HepG2 (cell line): ENCODE measurements around the gene SEMA3G. TPM values are rescaled to one million over a fixed set of nuclear protein-coding genes. Genes with fewer than 3 reads are reported as not detected.
A peak's percentile ranks its signal among the peaks of the same experiment; 100 is the strongest.

ENCODE experiments used
- CREBL2 ChIP-seq: sonication (generic); formaldehyde crosslinking; IDR thresholded peaks from 2 replicates; pipeline ENCODE4 v1.8.1; 2023; ENCODE audit warnings: missing genetic modification reagents, mild to moderate bottlenecking, borderline replicate concordance
- EEA1 ChIP-seq: sonication (generic); formaldehyde crosslinking; IDR thresholded peaks from 2 replicates; pipeline ENCODE4 v1.5.1; 2020; ENCODE audit warnings: mild to moderate bottlenecking, missing genetic modification reagents, borderline replicate concordance
- FLYWCH1 ChIP-seq: sonication (generic); formaldehyde crosslinking; IDR thresholded peaks from 2 replicates; pipeline ENCODE4 v1.8.1; 2023; ENCODE audit warnings: mild to moderate bottlenecking, missing genetic modification reagents
- IKZF1 ChIP-seq: fragments of 450-650 bp; IDR thresholded peaks from 2 replicates; pipeline ENCODE4 v1.7.1; 2016
- KDM2A ChIP-seq: sonication (generic); formaldehyde crosslinking; IDR thresholded peaks from 2 replicates; pipeline ENCODE4 v1.4.0; 2020; ENCODE audit warnings: low read depth, missing genetic modification reagents, borderline replicate concordance
- NFKB2 ChIP-seq: sonication (generic); formaldehyde crosslinking; IDR thresholded peaks from 2 replicates; pipeline ENCODE4 v1.4.0; 2020; ENCODE audit warnings: missing genetic modification reagents, borderline replicate concordance
- RXRA ChIP-seq: sonication (generic); formaldehyde crosslinking; IDR thresholded peaks from 2 replicates; pipeline ENCODE4 v1.5.1; 2020; ENCODE audit warnings: missing genetic modification reagents
- SIX1 ChIP-seq: sonication (generic); formaldehyde crosslinking; IDR thresholded peaks from 2 replicates; pipeline ENCODE4 v1.4.0; 2020; ENCODE audit warnings: missing genetic modification reagents, borderline replicate concordance
- SRSF1 ChIP-seq: fragments of 200-400 bp; formaldehyde crosslinking; optimal IDR thresholded peaks from 2 replicates; pipeline ENCODE3; 2017; ENCODE audit warnings: mild to moderate bottlenecking, low read depth, low read length, moderate library complexity
- ZBTB26 ChIP-seq: IDR thresholded peaks from 2 replicates; pipeline ENCODE4 v1.6.1; 2016; ENCODE audit warnings: missing compliant biosample characterization, missing genetic modification reagents, borderline replicate concordance
- ZNF335 ChIP-seq: sonication (generic); formaldehyde crosslinking; IDR thresholded peaks from 2 replicates; pipeline ENCODE4 v1.4.0; 2020; ENCODE audit warnings: missing genetic modification reagents
- ZNF407 ChIP-seq: sonication (generic); formaldehyde crosslinking; IDR thresholded peaks from one replicate; pipeline ENCODE4 v1.5.1; 2020; ENCODE audit warnings: mild to moderate bottlenecking, missing genetic modification reagents; ENCODE audit errors: not compliant biosample characterization
- ZNF543 ChIP-seq: sonication (generic); formaldehyde crosslinking; IDR thresholded peaks from 2 replicates; pipeline ENCODE4 v1.4.0; 2020; ENCODE audit warnings: mild to moderate bottlenecking, missing genetic modification reagents
- ZNF562 ChIP-seq: sonication (generic); formaldehyde crosslinking; IDR thresholded peaks from 2 replicates; pipeline ENCODE4 v1.8.0; 2022; ENCODE audit warnings: missing genetic modification reagents, borderline replicate concordance
- ZNF572 ChIP-seq: sonication (generic); formaldehyde crosslinking; IDR thresholded peaks from 2 replicates; pipeline ENCODE4 v1.5.1; 2020; ENCODE audit warnings: mild to moderate bottlenecking, missing genetic modification reagents
- ZNF713 ChIP-seq: sonication (generic); formaldehyde crosslinking; IDR thresholded peaks from 2 replicates; pipeline ENCODE4 v1.4.0; 2020; ENCODE audit warnings: mild to moderate bottlenecking, missing genetic modification reagents
- ZNF777 ChIP-seq: sonication (generic); formaldehyde crosslinking; IDR thresholded peaks from 2 replicates; pipeline ENCODE4 v1.4.0; 2020; ENCODE audit warnings: missing genetic modification reagents
- polyA plus RNA-seq, 8 experiments: library from polyadenylated mRNA; depleted of rRNA in 3 of 8; stranded (reverse) in 7 of 8; unstranded in 1 of 8; fragments of >200 nt; fragmentation: Illumina TruSeq in 4 of 8; extraction: Trizol in 4 of 8; gene quantifications; 2 replicates each; pipeline versions ENCODE4 v1.2.1 to v1.2.3, GENCODE V29; 2011 to 2016; ENCODE audit warnings: low read depth in 4 of 8, missing spikeins in 1 of 8, mixed read lengths in 1 of 8; ENCODE audit not compliant: insufficient read depth in 1 of 8
- total RNA-seq, 5 experiments: library from RNA; depleted of rRNA; stranded (reverse); fragments of >200 nt; fragmentation: Illumina TruSeq; extraction: Trizol; gene quantifications; 2 replicates each; pipeline ENCODE4 v1.2.3, GENCODE V29; 2016; ENCODE audit warnings: low read depth in 1 of 5

Gene SEMA3G
- total and polyA plus RNA-seq, 2 of the 13 experiments (the other 11 are each of a cell fraction or from before 2014, with no cell fraction given), result 6.1 to 8.3 TPM

- peak; percentile 31 for TF ChIP-seq ZNF407 (CRISPR knock-in tag)
- no peak for TF ChIP-seq RXRA (CRISPR knock-in tag)
- TF ChIP-seq ZNF335 (CRISPR knock-in tag), result peak; percentile 65; the same call in 1 of the 2 replicates
- no peak for TF ChIP-seq IKZF1
- TF ChIP-seq NFKB2, result peak; percentile 18; the same call in 1 of the 2 replicates
- no peak; the same call in 1 of the 2 replicates for TF ChIP-seq KDM2A
- TF ChIP-seq SIX1 (CRISPR knock-in tag), result no peak
- 0 out of 2 replicates have a peak, but pooled peaks have one; percentile 48 for TF ChIP-seq ZBTB26 (CRISPR knock-in tag)
- TF ChIP-seq CREBL2 (CRISPR knock-in tag), result no peak
- TF ChIP-seq ZNF777 (CRISPR knock-in tag), result no peak
- TF ChIP-seq ZNF543 (CRISPR knock-in tag), result no peak
- TF ChIP-seq ZNF562 (CRISPR knock-in tag), result no peak
- TF ChIP-seq ZNF713, result no peak
- TF ChIP-seq ZNF572 (CRISPR knock-in tag), result peak; percentile 79
- TF ChIP-seq FLYWCH1 (CRISPR knock-in tag), result no peak
- TF ChIP-seq EEA1 (CRISPR knock-in tag), result no peak
- no peak for TF ChIP-seq SRSF1
These were observed 2.0 kb upstream of the SEMA3G start (continued) for GRCh38 chr3:52446631-52447511.
